ENCODE results near the gene SLC37A1. TPM values are rescaled to one million over a fixed set of nuclear protein-coding genes. Genes with fewer than 3 reads are reported as not detected.

The SLC37A1 gene
- total RNA-seq, 1 experiment from 2014 or later, result 23.5 TPM

GRCh38 chr21:42576639-42577038 lies 63.0 kb downstream of the SLC37A1 start:
- Histone ChIP-seq H3F3A (ENCODE audit: insufficient read depth, low read depth) (0 out of 2 replicates have a peak, but pooled peaks cover 10% of the 10 kb centered on the region), H3K36me3 (ENCODE audit: low read depth) (no peaks in the 10 kb centered on the region), H3K9me3 (ENCODE audit: insufficient read depth, low read depth) (no peaks in the 10 kb centered on the region), H3K27me3 (ENCODE audit: insufficient read depth, low read depth) (no peaks in the 10 kb centered on the region), H2AFZ (no peak overlapping the region), H3K4me2 (no peak overlapping the region), H3K27ac (no peak overlapping the region), H3K79me2 (ENCODE audit: low read depth) (no peaks in the 10 kb centered on the region), H4K20me1 (ENCODE audit: insufficient read depth) (no peaks in the 10 kb centered on the region), H3K4me3 (no peak overlapping the region), H3K4me1 (replicated peaks; ENCODE audit: insufficient read depth) (no peaks in the 10 kb centered on the region), H3K9me2 (ENCODE audit: insufficient read depth) (no peaks in the 10 kb centered on the region)
- TF ChIP-seq CTCF (conservative IDR thresholded peaks at IDR 0.05) (no peak), EZH2 (IDR thresholded peaks at IDR 0.05; ENCODE audit: low read depth) (no peak)
- no TSS peak for BruUV-seq (replicated peaks)
- DNase-seq, result no peak
- ChIA-PET CTCF (no interaction called here), POLR2A (ENCODE audit: unreplicated experiment) (interaction anchor here (0.7 kb wide), 1 partner anchor 110 kb away, joined by 3 read pairs; no protein-coding TSS in a partner anchor)
- intact Hi-C loops (cut with micrococcal nuclease; ENCODE audit: unreplicated experiment), result no loop called here

- H3K9me2 ChIP-seq (ENCODE audit: insufficient read depth), result no peaks in the 10 kb centered on the region
- ChIA-PET POLR2A (ENCODE audit: unreplicated experiment) (interaction anchor here (0.6 kb wide), 1 partner anchor 602 kb away, joined by 5 read pairs; no protein-coding TSS in a partner anchor), CTCF (no interaction called here)
- no peaks in the 10 kb centered on the region for H3K79me2 ChIP-seq (ENCODE audit: low read depth)
- 0 out of 2 replicates have a peak, but pooled peaks cover 10% of the 10 kb centered on the region for H3F3A ChIP-seq (ENCODE audit: insufficient read depth, low read depth)
- H3K4me3 ChIP-seq, result no peak overlapping the region
- intact Hi-C loops (cut with micrococcal nuclease; ENCODE audit: unreplicated experiment), result no loop called here
- no peaks in the 10 kb centered on the region for H4K20me1 ChIP-seq (ENCODE audit: insufficient read depth)
- no peak for TF ChIP-seq EZH2 (IDR thresholded peaks at IDR 0.05; ENCODE audit: low read depth)
- TF ChIP-seq CTCF (conservative IDR thresholded peaks at IDR 0.05), result no peak
- no peaks in the 10 kb centered on the region for H3K4me1 ChIP-seq (replicated peaks; ENCODE audit: insufficient read depth)
- H3K27ac ChIP-seq, result no peak overlapping the region
- no peaks in the 10 kb centered on the region for H3K9me3 ChIP-seq (ENCODE audit: insufficient read depth, low read depth)
- H3K36me3 ChIP-seq (ENCODE audit: low read depth), result no peaks in the 10 kb centered on the region
- H2AFZ ChIP-seq, result no peak overlapping the region
- no peaks in the 10 kb centered on the region for H3K27me3 ChIP-seq (ENCODE audit: insufficient read depth, low read depth)
- DNase-seq, result no peak
- no peak overlapping the region for H3K4me2 ChIP-seq
- BruUV-seq (replicated peaks), result no TSS peak
Observed at GRCh38 chr21:42578034-42578433, 64.4 kb downstream of the SLC37A1 start.

GRCh38 chr21:42578761-42579415 lies 65.2 kb downstream of the SLC37A1 start:
- BruUV-seq (replicated peaks), result no TSS peak
- H3K79me2 ChIP-seq (ENCODE audit: low read depth), result no peaks in the 10 kb centered on the region
- no peaks in the 10 kb centered on the region for H3K9me2 ChIP-seq (ENCODE audit: insufficient read depth)
- no peaks in the 10 kb centered on the region for H3K9me3 ChIP-seq (ENCODE audit: insufficient read depth, low read depth)
- no peaks in the 10 kb centered on the region for H3K27me3 ChIP-seq (ENCODE audit: insufficient read depth, low read depth)
- H3K27ac ChIP-seq, result no peak overlapping the region
- H3K36me3 ChIP-seq (ENCODE audit: low read depth), result no peaks in the 10 kb centered on the region
- H4K20me1 ChIP-seq (ENCODE audit: insufficient read depth), result no peaks in the 10 kb centered on the region
- ChIA-PET POLR2A (ENCODE audit: unreplicated experiment) (interaction anchor here (0.5 kb wide), 1 partner anchor 327 kb away, joined by 3 read pairs; no protein-coding TSS in a partner anchor), CTCF (no interaction called here)
- no peak for DNase-seq
- H3F3A ChIP-seq (ENCODE audit: insufficient read depth, low read depth), result 0 out of 2 replicates have a peak, but pooled peaks cover 10% of the 10 kb centered on the region
- intact Hi-C loops (cut with micrococcal nuclease; ENCODE audit: unreplicated experiment), result no loop called here
- H2AFZ ChIP-seq, result no peak overlapping the region
- H3K4me1 ChIP-seq (replicated peaks; ENCODE audit: insufficient read depth), result no peaks in the 10 kb centered on the region
- H3K4me3 ChIP-seq, result no peak overlapping the region
- H3K4me2 ChIP-seq, result no peak overlapping the region
- no peak for TF ChIP-seq CTCF (conservative IDR thresholded peaks at IDR 0.05)
- no peak for TF ChIP-seq EZH2 (IDR thresholded peaks at IDR 0.05; ENCODE audit: low read depth)
